GM21390 (cell line): ENCODE data around the gene MFSD11.
"Not testable (repeated sequence)": the region's sequence is repeated elsewhere in the genome, so short reads cannot be mapped to it uniquely, and the experiment has no call there.

Experiments used
- ATAC-seq: cut with Tn5 transposase; IDR thresholded peaks from one replicate; pipeline ENCODE4 v1.9.1; 2021; ENCODE audit not compliant: unreplicated experiment

Gene MFSD11

DNA sequence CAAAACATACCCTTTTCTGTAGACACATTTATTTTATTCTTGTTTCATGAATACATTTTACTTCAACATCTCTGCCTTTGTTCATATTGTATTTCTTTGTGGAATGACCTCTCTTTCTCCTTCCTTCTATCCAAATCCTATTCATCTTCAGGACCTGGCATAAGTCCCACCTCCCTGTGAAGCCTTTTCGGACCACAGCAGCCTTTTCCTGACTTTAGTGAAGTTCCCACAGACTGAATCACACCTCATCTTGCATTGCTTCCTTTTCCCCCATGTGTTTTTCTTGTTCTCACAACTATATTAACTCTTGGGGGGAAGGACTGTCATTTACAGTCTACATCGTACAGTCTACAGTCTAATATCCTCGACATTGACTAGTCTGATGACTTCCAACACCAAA, 58.2 kb downstream of the MFSD11 start:
- ATAC-seq = no peak

DNA sequence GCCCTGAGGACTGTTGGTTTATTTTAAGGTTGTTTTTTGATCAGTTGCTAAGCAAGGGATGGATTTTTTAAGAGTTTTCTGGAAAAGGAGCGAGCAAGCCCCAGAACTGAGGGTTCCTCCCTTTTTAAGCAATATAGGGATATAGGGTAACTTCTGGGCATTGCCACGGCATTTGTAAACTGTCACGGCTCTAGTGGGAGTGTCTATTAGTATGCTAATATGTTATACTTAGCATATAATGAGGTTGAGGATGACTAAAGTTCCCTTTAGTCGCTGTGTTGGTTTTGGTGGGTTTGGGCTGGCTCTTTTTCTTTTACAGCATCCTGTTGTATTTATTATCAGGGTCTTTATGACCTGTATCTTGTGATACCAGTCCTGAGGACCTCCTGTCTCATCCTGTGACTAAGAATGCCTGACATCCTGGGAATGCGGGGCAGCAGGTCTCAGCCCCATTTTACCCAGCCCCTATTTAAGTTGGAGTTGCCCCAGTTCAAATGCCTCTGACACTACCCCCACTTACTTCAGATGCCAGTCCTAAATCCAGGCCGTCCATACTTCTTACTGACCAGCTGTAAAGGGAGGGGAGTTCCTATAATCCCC, 59.4 kb downstream of the MFSD11 start:
- no peak for ATAC-seq

DNA sequence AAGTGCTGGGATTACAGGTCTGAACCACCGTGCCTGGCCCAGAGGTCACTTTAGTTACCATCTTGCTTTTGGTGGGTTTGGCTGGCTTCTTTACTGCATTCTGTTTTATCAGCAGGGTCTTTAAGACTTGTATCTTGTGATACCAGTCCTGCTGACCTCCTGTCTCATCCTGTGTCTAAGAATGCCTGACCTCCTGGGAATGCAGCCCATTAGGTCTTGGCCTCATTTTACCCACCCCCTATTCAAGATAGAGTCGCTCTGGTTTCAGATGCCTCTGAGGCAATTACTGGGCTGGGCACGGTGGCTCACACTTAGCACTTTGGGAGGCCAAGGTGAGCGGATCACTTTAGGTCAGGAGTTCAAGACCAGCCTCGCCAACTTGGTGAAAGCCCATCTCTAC, 63.8 kb downstream of the MFSD11 start:
- ATAC-seq = no peak

DNA sequence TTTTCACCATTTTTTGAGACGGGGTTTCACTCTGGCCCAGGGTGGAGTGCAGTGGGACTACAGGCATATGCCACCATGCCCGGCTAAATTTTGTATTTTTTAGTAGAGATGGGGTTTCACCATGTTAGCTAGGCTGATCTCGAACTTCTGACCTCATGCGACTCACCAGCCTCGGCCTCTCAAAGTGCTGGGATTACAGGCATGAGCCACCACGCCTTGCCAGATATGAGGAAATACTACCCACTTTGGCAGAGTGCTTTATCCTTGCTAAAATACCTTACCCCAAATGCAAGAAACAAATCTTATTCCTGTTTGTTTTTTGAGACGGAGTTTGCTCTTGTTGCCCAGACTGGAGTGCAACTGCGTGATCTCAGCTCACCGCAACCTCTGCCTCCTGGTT, 67.4 kb downstream of the MFSD11 start:
- no peak for ATAC-seq

DNA sequence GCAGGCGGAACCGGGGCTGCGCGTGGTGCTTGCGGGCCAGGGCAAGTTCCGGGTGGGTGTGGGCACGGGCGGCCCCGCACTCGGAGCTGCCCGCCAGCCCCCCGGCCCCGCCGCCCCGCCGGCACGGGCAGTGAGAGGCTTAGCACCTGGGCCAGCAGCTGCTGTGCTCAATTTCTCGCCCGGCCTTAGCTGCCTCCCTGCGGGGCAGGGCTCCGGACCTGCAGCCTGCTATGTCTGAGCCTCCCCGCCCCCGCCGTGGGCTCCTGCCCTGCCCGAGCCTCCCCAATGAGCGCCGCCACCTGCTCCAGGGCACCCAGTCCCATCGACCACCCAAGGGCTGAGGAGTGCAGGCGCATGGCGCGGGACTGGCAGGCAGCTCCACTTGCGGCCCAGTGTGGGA, 68.2 kb downstream of the MFSD11 start:
- ATAC-seq = not testable (repeated sequence)

DNA sequence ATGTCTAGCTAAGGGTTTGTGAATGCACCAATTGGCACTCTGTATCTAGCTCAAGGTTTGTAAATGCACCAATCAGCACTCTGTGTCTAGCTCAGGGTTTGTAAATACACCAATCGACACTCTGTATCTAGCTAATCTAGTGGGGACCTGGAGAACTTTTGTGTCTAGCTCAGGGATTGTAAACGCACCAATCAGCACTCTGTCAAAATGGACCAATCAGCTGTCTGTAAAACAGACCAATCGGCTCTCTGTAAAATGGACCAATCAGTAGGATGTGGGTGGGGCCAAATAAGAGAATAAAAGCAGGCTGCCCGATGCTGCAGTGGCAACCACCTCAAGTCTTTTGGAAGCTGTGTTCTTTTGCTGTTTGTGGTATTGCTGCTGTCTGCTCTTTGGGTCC, 68.8 kb downstream of the MFSD11 start:
- not testable (repeated sequence) for ATAC-seq

DNA sequence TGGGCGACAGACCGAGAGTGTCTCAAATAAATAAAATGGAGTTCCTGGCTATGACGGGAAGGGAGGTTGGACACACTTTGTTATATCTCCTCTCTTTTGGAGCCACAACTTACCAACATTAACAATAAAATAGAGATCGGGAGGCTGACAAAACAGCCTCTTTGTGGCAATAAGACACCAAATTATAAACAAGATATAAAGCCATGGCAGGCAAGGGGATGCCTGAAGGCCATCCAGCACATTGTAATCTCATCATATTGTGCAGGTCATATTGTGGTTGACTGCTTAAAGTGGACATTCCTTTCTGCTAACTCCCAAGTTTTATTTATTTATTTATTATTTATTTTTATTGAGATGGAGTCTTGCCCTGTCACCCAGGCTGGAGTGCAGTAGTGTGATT, 70.4 kb downstream of the MFSD11 start:
- no peak for ATAC-seq

DNA sequence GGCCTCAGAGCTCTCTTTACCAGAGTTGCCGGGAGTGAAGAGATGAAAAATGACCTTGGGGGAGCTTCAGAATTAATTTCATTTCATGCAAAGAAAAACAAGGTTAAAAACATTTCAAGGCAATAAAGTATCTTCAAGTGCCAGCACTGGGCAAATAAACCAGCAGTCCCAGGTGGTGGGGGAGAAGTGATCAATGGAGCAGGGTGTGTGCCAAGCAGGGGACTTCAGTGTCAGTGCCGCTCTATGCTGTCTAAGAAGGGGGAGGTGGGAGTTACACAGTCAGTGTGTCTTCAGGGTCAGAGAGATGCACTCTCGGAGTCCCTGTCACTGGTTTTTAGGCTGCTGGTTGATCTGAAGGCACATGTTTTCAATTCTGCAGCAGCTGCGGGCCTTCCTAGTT, 73.0 kb downstream of the MFSD11 start:
- no peak for ATAC-seq

DNA sequence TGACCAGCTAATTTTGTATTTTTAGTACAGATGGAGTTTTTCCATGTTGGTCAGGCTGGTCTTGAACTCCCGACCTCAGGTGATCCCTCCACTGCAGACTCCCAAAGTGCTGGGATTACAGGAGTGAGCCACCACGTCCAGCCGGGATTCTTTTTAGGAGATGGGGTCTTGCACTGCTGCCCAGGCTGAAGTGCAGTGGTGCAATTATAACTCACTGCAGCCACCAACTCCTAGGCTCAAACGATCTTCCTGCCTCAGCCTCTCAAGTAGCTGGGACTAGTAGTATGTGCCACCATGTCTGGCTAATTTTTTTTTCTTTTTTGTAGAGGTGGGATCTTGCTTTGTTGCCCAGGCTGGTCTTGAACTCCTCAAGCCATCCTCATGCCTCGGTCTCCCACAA, 73.9 kb downstream of the MFSD11 start:
- ATAC-seq = no peak

DNA sequence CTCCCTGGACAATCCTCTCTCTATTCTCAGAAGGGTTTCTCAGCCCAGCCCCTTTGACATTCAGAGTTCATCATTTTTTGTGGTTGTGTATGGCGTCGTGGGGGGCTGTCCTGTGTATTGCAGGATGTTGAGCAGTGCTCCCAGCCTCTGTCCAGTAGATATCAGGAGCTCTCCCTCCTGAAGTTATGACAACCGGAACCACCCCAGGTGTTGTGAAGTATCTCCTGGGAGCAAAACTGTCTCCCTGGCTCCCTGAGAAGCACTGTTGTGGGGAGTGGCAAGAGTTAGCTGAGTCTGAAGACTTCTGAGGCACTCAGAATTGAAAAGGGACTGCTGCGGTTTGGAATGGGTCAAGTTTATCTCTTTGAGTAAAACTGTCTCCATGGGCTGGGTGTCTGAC, 74.3 kb downstream of the MFSD11 start:
- ATAC-seq = no peak

DNA sequence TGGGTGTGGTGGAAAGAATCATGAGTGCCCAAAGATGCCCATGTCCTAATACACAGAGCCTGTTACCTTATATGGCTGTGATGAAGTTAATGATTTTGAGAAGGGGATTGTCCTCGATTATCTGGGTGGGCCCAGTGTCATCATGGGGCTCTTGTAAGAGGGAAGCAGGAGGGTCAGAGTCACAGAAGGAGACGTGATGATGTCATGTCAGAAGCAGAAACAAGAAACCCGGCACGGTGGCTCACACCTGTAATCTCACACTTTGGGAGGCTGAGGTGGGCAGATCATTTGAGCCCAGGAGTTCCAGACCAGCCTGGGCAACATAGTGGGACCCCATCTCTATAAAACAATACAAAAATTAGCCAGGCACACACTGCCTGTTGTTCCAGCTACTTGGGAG, 75.0 kb downstream of the MFSD11 start:
- no peak for ATAC-seq

DNA sequence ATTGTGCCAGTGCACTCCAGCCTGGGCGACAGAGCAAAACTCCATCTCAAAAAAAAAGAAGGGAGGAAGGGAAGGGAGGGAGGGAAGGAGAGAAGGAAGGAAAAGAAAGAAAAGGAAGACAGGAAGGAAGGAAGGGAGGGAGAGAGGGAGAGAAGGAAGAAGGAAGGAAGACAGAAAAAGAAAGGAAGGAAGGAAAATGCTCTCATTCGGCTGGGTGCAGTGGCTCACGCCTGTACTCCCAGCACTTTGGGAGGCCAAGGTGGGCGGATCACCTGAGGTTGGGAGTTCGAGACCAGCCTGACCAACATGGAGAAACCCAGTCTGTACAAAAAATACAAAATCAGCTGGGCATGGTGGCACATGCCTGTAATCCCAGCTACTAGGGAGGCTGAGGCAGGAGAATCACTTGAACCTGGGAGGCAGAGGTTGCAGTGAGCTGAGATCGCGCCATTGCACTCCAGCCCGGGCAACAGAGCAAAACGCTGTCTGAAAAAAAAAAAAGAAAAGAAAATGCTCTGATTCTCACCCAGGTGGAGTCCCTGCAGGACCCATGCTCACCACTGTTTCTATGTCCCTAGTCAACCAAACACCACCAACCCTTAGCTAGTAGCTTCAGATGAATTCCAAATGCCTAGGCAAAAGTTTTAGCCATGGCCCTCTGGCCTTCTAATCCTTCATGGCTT, 78.1 kb downstream of the MFSD11 start:
- not testable (repeated sequence) for ATAC-seq

DNA sequence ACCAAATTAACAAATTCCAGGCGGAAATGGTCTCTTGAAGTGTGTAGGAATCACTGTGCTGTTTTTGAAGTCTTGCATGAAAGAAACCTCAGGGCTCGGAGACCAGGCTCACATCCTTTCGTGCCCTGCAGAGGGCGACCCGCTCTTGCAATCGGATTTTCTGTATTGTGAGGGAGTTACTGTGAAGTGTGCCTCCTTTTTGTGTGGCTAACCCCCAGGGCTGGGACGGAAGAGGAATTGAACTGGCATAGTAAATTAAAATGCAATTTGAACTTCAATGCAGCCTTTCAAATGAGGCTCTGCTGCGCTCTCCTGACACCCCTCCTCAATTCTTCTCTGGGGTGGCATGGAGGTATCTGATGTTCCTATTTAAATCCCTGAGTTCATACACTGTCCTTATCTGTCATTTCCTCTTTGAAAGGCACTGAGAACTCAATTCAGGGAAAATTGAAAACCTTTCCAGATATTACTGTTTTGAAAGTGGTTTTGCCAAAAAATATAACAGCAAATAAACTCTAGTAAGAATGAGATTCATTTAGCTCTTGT, 78.7 kb downstream of the MFSD11 start:
- ATAC-seq = no peak

DNA sequence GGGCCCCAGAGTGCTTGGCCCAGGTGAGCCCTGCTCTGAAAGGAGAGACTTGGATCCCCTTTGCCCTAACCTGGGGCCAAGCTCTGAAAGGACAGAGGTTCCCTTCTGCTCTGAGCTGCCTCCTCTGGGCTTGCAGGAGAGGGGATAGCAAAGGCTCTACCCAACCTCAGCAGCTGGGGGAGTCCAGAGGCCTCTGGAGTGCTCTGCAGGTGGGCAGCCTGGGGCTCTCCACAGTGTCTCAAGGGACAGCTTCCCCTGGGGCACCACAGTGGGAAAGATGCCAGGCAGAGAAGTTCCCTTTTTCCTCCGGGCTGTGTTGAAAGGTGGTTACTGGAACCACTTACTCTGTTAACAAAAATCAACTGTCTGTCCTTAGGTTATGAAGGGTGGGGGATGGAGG, 82.1 kb downstream of the MFSD11 start:
- ATAC-seq = no peak

DNA sequence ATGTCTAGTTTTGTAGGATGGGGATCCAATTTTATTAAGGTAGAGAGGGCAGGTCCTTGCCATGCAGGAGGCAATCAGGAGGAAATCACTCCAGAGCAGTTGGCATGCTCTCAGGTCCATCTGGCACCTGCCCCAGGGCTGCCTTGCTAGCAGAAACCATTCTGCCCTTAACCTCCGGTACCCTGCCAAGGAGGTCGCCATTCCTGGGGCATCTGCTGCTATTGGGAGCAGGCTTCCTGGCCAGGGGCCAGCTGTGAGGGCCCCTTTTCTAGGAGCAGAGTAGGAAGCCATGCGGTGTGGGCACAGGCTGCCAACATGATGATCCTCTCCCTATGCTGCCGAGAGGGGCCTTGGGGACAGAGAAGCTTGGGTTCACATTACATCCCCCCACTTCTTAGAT, 82.6 kb downstream of the MFSD11 start:
- ATAC-seq = no peak

DNA sequence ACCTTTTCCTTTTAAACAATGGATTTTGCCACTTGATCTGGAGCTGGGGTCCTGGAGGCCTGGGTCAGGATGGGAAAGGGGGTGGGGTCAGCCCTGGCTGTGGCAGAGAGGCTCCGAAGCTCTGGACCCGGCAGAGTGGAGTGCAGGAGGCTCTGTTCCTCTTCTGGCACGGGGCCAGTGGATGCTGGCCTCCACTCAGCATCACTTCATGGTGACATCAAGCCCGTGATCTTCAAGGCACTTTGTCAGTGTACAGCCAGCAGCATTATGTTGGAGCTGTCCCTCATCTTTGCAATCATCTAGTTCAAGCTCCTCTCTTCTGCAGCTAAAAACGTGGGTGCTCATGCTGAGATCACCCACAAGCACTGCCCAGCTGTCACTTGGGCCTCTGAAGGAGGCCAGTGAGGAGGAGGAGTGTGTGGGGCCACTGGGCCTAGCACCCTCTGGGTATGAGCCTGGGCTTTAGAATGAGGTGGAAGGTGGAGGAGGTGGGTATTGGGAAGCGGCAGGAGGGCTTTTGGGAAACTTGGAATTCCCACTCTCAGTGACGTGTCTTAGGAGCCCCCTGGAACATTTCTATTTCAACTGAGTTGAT, 84.4 kb downstream of the MFSD11 start:
- ATAC-seq = no peak

DNA sequence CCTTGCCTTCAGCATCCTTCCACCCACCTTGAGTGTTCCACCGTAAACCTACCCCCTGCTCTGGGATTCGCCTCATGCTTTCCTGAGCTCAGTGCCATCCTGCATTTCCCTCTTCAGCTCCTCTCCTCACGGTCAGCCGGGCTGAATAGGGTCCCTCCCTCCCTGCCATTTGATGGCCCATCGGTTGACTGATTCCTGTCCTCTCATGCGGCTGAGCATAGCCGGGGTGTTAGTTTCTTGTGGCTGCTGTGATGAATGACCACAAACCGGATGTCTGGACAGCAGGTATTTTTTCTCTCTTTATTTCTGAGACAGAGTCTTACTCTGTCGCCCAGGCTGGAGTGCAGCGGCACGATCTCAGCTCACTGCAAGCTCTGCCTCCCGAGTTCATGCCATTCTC, 86.2 kb downstream of the MFSD11 start:
- ATAC-seq = no peak

DNA sequence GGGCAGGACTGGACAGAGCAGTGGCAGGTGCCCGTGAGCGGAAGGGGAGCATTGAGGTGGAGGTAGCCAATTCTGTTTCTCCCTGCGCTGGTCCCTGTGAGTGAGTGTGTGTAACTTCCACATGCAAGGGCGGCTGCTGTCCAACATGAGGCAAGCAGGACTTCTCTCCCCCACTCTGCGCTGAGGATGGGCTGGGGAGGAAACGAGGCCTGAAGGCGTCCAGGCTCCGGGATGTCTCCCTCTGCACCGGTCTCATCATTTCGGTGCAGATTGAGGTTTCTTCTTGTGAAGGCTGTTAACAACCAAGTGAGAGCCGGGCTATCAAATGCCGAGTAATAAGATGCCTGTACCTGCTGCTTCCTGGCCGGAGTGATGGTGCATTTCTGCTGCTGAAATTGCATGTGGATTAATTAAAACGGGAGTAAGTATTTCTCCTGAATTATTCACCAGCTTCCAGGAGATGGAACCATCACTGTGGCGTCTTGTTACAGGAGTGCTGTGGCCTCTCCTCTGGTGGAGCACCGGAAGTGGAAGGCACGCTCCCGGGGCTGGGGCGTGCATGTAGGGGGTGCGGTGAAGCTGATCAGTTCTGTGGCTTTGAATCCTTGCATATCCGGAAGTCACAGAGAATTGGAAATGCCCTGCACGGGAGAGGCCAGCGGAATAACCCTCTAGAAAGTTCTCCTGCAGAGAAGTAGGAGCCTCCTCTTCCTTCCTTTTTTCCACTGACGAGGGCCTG, 88.6 kb downstream of the MFSD11 start:
- no peak for ATAC-seq

DNA sequence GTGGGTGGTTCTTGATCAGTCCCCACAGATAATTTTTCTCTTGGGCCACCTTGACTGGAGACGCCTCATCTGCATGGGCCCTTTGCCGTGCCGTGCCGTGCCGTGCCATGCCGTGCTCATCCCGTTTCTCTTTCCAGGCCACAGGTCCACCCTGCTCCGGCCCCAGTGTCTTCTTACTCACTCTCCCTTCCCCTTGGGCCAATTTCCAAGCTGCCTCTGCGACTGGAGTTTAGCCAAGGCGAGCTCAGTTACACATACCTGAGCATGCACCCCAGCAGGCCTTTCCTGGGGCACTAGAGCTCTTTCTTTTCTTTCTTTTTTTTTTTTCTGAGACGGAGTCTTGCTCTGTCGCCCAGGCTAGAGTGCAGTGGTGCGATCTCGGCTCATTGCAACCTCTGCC, 89.8 kb downstream of the MFSD11 start:
- ATAC-seq = no peak
